Activated gamma-delta T cell treated with Interleukin-2 at 50 U/mL for 16 hours (primary cell): ENCODE measurements around the gene NOP56.
"Not testable (repeated sequence)": the region's sequence is repeated elsewhere in the genome, so short reads cannot be mapped to it uniquely, and the experiment has no call there.

Experiments used
- DNase-seq: peaks from one replicate; pipeline ENCODE4 v3.0.0-alpha.2; 2020

Gene NOP56

DNA sequence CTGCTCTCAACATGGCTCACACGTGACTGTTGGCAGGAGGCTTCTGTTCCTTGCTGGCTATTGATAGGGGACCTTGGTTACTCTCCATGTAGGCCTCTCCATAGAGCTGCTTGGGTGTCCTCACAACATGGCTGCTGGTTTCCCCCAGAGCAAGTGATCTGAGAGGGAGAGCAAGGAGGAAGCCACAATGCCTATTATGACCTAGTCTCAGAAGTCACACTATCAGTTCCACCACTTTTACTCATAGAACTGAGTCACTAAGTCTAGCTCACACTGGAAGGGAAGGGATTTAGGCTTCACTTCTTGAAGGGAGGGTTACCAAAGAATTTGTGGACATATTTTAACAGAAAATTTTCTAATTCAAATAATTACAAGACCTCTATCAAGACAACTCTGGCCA is 8.7 kb upstream of the NOP56 start:
- no peak for DNase-seq

GRCh38 chr20:2652724-2653555 is 508 bp downstream of the NOP56 start:
- DNase-seq: no peak

- DNase-seq: no peak
These were observed 1.3 kb downstream of the NOP56 start for GRCh38 chr20:2653556-2654383.

DNA sequence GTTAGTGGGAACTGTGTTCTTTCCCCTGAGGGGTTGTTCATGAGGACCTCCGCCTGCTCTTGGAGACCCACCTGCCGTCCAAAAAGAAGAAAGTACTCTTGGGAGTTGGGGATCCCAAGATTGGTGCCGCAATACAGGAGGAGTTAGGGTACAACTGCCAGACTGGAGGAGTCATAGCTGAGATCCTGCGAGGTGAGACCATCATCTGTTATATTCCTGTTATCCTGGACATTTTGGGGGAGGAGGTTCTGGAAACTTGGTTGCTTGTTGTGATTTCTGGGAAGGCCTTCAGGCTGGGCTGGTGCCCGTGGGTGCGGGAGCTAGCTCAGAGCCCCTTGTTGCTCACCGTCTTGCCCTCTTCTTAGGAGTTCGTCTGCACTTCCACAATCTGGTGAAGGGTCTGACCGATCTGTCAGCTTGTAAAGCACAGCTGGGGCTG is 2.0 kb downstream of the NOP56 start:
- DNase-seq: no peak

DNA sequence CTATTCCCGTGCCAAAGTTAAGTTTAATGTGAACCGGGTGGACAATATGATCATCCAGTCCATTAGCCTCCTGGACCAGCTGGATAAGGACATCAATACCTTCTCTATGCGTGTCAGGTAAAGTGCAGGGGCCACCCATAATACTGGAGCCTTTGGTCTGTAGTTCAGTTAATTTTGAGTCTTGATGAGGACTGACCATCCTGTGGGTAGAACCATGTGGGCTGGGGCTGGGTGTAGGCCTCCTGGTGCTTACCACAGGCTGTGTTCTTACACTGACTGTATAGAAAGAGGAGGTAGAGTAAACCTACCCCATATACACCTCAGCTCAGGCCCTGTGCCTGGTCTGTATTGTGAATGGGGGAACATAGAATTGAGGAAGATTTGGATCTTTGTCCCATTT is 2.4 kb downstream of the NOP56 start:
- DNase-seq: no peak

- DNase-seq: no peak
These were observed 3.1 kb downstream of the NOP56 start for GRCh38 chr20:2655331-2656116.

DNA sequence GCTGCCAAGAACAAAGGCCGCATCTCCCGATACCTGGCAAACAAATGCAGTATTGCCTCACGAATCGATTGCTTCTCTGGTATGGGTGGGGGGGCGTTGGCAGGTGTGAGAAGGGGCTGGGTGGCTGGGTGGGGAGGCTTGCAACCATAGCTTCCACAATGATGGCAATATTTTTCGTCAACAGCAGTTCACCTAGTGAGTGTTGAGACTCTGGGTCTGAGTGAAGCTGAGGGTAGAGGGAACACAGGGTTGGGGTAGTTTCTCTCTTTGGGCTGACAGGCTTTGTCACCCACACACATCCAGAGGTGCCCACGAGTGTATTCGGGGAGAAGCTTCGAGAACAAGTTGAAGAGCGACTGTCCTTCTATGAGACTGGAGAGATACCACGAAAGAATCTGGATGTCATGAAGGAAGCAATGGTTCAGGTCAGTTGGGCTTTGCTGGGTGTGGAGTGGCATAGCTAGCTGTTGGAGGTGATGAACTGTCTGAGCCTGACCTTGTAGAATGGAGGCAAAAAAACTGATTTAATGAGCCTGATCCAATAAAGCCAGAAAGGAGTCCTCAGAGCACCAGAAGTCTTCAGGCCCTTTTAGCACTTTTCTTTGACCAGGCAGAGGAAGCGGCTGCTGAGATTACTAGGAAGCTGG is 4.2 kb downstream of the NOP56 start:
- DNase-seq: no peak

GRCh38 chr20:2657241-2657640 is 4.8 kb downstream of the NOP56 start:
- DNase-seq: no peak

GRCh38 chr20:2657674-2658073 is 5.2 kb downstream of the NOP56 start:
- no peak for DNase-seq

GRCh38 chr20:2658414-2659354 is 6.3 kb downstream of the NOP56 start:
- no peak for DNase-seq

DNA sequence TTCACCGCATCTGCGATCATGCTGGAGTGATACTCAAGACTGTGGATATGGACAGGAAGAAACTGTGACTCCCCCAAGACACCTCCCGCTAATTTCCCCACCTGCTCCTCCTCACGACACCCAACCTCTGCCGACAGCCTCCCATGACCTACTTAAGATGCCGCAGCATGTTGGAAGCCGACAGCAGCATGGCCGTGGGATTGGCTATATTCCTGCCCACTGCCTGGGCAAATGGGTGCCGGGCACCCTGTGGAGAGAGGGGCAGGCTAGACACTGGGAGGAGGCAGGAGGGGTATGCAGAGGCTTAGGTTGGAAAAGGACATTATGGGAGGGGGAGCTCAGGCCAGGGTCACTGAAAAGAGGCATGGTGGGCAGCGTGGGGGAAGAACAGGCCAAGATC is 7.1 kb downstream of the NOP56 start:
- DNase-seq: no peak

GRCh38 chr20:2663364-2663886 is 11.0 kb downstream of the NOP56 start:
- DNase-seq: no peak

DNA sequence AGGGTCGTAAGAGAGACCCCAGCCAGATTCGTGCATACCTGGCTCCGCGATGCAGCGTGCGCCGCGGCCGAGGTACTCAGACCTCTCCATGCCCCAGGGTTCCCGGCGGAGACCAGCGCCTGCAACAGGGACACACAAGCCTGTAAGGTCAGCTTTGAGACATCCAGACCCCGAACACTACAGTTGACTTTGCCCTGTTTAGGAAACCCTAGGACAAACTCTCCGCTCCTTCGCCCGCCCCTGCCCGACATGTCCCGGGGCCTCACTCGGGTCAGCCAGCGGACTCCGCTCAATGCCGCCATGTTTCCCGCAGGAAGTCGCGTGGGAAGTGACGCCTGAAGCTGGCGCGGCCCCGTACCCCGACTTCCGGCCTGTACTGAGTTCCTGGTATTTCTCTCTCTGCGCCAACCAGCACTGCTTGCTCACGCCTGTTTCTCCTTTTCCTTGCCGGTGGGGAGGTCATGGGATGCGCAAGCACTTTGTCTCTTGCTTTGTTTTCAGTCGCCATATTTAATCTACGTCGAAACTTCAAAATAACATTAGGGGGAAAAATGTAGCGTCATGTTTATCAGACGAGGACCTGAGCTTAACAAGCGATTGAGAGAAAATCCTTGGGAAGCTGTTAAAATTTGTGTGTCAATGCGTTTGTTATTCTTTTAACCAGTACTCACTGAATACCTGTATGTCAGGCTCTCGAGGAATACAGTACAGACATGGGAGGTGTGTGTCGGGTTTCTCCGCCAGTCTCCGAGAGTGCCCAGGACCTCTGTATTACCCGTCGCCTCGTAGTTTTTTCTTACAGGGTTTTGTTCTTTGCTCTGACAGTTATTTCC is 11.7 kb downstream of the NOP56 start, which contains the start of gene IDH3B:
Gene IDH3B, minus strand, starts transcription at position 330 of the 833 bp plus-strand sequence. Its CDS starts 28 bp downstream, at position 302.
- DNase-seq: peak; percentile 89

GRCh38 chr20:2671977-2672376 is 19.5 kb downstream of the NOP56 start:
- DNase-seq: no peak

GRCh38 chr20:2672446-2672845 is 20.0 kb downstream of the NOP56 start:
- no peak for DNase-seq

GRCh38 chr20:2673453-2673852 is 21.0 kb downstream of the NOP56 start:
- no peak for DNase-seq

DNA sequence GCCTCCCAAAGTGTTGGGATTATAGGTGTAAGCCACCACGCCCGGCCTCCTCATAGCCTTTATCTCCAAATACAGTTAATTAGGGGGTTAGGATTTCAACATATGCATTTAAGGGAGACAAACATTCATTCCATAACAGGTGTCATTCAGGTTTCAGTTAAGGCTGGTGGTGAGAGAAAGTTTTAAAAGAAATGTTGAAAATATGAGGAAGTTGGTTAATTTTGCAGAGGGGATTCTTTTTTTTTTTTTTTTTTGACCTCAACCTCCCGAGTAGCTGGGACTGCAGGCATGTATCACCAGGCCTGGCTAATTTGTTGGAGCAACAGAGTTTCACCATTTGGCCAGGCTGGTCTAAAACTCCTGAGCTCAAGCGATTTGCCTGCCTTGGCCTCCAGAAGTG is 27.6 kb downstream of the NOP56 start:
- DNase-seq: no peak

- DNase-seq: not testable (repeated sequence)
These were observed 29.6 kb downstream of the NOP56 start for GRCh38 chr20:2682040-2682439.

GRCh38 chr20:2684817-2685216 is 32.4 kb downstream of the NOP56 start:
- DNase-seq: not testable (repeated sequence)

DNA sequence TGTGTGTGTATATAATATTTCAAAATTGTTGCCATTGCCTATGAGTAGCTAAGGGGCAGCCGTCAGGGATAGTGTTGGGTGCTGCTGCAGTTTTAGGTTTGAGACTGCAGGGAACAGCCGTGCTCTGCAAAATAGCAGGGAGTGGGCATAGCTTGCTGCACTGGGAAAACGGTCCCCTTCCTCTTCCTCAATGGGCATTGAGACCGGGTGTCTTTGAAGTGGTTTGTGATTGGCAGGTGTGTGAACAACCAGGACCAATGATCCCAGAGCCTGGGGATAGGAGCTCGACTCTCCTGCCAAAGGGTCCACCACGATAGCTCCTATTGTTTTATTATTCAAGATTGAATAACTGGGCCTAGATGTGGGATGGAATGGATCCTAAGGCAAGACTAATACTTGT is 35.1 kb downstream of the NOP56 start:
- no peak for DNase-seq
